Endothelial cell of umbilical vein (primary cell): Measurements from ENCODE around the gene RUSF1. TPM values are rescaled to one million over a fixed set of nuclear protein-coding genes. Genes with fewer than 3 reads are reported as not detected.

Source experiments
- BruUV-seq: library from RNA; stranded (reverse); fragments of 400-500 nt; replicated peaks from 2 replicates; lab custom pipeline; 2021; lab: Mats Ljungman, UMichigan
- CTCF ChIA-PET: fragments of 300-600, 350-600 bp; sonication (Branson Sonifier 250); formaldehyde crosslinking; loops from one replicate; lab custom pipeline; 2021; ENCODE audit warnings: antibody characterized with exemption, inconsistent platforms; lab: Charles Lee
- POLR2A ChIA-PET: fragments of 300-600, 350-600 bp; sonication (Branson Sonifier 250); formaldehyde crosslinking; loops from one replicate; lab custom pipeline; 2021; ENCODE audit warnings: antibody characterized with exemption, inconsistent platforms; lab: Charles Lee
- DNase-seq: peaks from one replicate; pipeline ENCODE4 v3.0.0-alpha.2; 2011; ENCODE audit warnings: low read depth, low spot score
- FAIRE-seq: peaks from 2 replicates; lab custom pipeline; 2011; peaks lifted over from hg19 to GRCh38; lab: Jason Lieb, UNC
- H2AFZ ChIP-seq: 2 replicates; pipeline ENCODE4 v1.6.0; 2012; ENCODE audit warnings: low read depth, low read length, control low read depth, inconsistent platforms
- H3K27ac ChIP-seq: 2 replicates; pipeline ENCODE4 v1.5.1; 2011; ENCODE audit warnings: low read depth, mild to moderate bottlenecking, control low read depth, low read length, moderate library complexity; ENCODE audit not compliant: insufficient read depth
- H3K27me3 ChIP-seq, 2 experiments: 2 replicates each; pipeline versions ENCODE4 v1.6.0 to v1.6.1; 2011; ENCODE audit warnings: low read length in 2 of 2, mixed read lengths in 1 of 2; ENCODE audit not compliant: control insufficient read depth in 2 of 2, insufficient read depth in 2 of 2
- H3K36me3 ChIP-seq, 2 experiments: 2 replicates in 1 of 2; 3 replicates in 1 of 2; pipeline ENCODE4 v1.5.1; 2011; ENCODE audit warnings: low read length in 2 of 2, mild to moderate bottlenecking in 1 of 2, moderate library complexity in 1 of 2; ENCODE audit not compliant: control insufficient read depth in 2 of 2, insufficient read depth in 2 of 2; ENCODE audit errors: extremely low read depth in 1 of 2
- H3K4me1 ChIP-seq: 3 replicates; pipeline ENCODE4 v1.5.1; 2011; ENCODE audit warnings: mild to moderate bottlenecking, low read length; ENCODE audit not compliant: control insufficient read depth, insufficient read depth; ENCODE audit errors: extremely low read depth
- H3K4me2 ChIP-seq: 2 replicates; pipeline ENCODE4 v1.6.1; 2011; ENCODE audit warnings: low read length, control low read depth, mixed read lengths; ENCODE audit not compliant: insufficient read depth
- H3K4me3 ChIP-seq, 3 experiments: fragments of 200-600 bp in 1 of 3; sonication (generic), shearing (Covaris generic) in 1 of 3; replicated peaks in 1 of 3; 2 replicates each; pipeline ENCODE4 v1.5.1; 2011 to 2016; ENCODE audit warnings: control low read depth in 3 of 3, low read length in 3 of 3, mild to moderate bottlenecking in 2 of 3, inconsistent platforms in 1 of 3, low read depth in 1 of 3, moderate library complexity in 1 of 3; ENCODE audit not compliant: insufficient read depth in 1 of 3
- H3K79me2 ChIP-seq: 2 replicates; pipeline ENCODE4 v1.6.0; 2012; ENCODE audit warnings: low read length, inconsistent platforms; ENCODE audit not compliant: control insufficient read depth, insufficient read depth
- H3K9ac ChIP-seq: replicated peaks from 2 replicates; pipeline ENCODE3; 2011; ENCODE audit warnings: low read length, control low read depth; ENCODE audit not compliant: insufficient read depth; ENCODE audit errors: extremely low read depth
- H3K9me1 ChIP-seq: replicated peaks from 3 replicates; pipeline ENCODE4 v1.6.0; 2011; ENCODE audit warnings: mild to moderate bottlenecking, low read length; ENCODE audit not compliant: control insufficient read depth, insufficient read depth; ENCODE audit errors: extremely low read depth
- H3K9me3 ChIP-seq: replicated peaks from 2 replicates; pipeline ENCODE4 v1.5.1; 2012; ENCODE audit warnings: low read length, inconsistent platforms; ENCODE audit not compliant: control insufficient read depth, insufficient read depth
- H4K20me1 ChIP-seq: replicated peaks from 2 replicates; pipeline ENCODE3; 2011; ENCODE audit warnings: mild to moderate bottlenecking, low read length; ENCODE audit not compliant: control insufficient read depth, insufficient read depth; ENCODE audit errors: extremely low read depth
- EZH2 ChIP-seq: IDR thresholded peaks from 2 replicates; pipeline ENCODE4 v1.6.1; 2012; ENCODE audit warnings: borderline replicate concordance, low read depth, mild to moderate bottlenecking, moderate library complexity, low read length, inconsistent platforms; ENCODE audit not compliant: severe bottlenecking
- FOS ChIP-seq: IDR thresholded peaks from 2 replicates; pipeline ENCODE4 v1.6.1; 2011; ENCODE audit warnings: mild to moderate bottlenecking, low read length, moderate library complexity, borderline replicate concordance; ENCODE audit not compliant: insufficient read depth
- GATA2 ChIP-seq: IDR thresholded peaks from 2 replicates; pipeline ENCODE4 v1.7.0; 2011; ENCODE audit warnings: low read depth, mild to moderate bottlenecking, moderate library complexity, mixed read lengths, low read length; ENCODE audit not compliant: insufficient read length, insufficient read depth
- JUN ChIP-seq: IDR thresholded peaks from 2 replicates; pipeline ENCODE4 v1.6.1; 2011; ENCODE audit warnings: borderline replicate concordance, low read depth; ENCODE audit not compliant: insufficient read length, insufficient read depth
- MYC ChIP-seq: IDR thresholded peaks from one replicate; pipeline ENCODE4 v1.6.1; 2011; ENCODE audit warnings: mild to moderate bottlenecking, low read depth, low read length
- POLR2A ChIP-seq: IDR thresholded peaks from 2 replicates; pipeline ENCODE4 v1.6.1; 2012; ENCODE audit warnings: low read depth, mild to moderate bottlenecking, control low read depth, low read length
- POLR2AphosphoS5 ChIP-seq: IDR thresholded peaks from 2 replicates; pipeline ENCODE4 v1.6.1; 2012; ENCODE audit warnings: low read depth, mild to moderate bottlenecking, control low read depth, low read length, moderate library complexity; ENCODE audit not compliant: insufficient read depth
- dilution Hi-C: fragments of 300-500 bp; cut with MboI; formaldehyde crosslinking; loops from one replicate; pipeline ENCODE4 v1.15.0; 2019; ENCODE audit warnings: low sequenced_read_pairs; ENCODE audit not compliant: extremely low pct_ligation_motif_present
- intact Hi-C: fragments of 100-400 bp; cut with micrococcal nuclease; formaldehyde crosslinking; loops from one replicate; pipeline ENCODE4 v1.10.0; 2022
- polyA plus RNA-seq, 4 experiments: library from polyadenylated mRNA; depleted of rRNA in 3 of 4; stranded (reverse) in 3 of 4; unstranded in 1 of 4; fragments of >200 nt; gene quantifications; 2 replicates each; pipeline versions ENCODE4 v1.2.1 to v1.2.3, GENCODE V29; 2011 to 2012; ENCODE audit warnings: missing spikeins in 1 of 4
- total RNA-seq: library from RNA; stranded (reverse); gene quantifications from 2 replicates; pipeline ENCODE4 v1.2.3, GENCODE V29; 2021
- TF ChIP-seq, protein P1 (sequence below), 2 donors: IDR thresholded peaks; 1 replicate in 1 of 2; 2 replicates in 1 of 2; pipeline ENCODE4 v1.5.1; 2011; ENCODE audit warnings: low read length in 2 of 2, mild to moderate bottlenecking in 2 of 2, moderate library complexity in 2 of 2, control low read depth in 1 of 2, inconsistent platforms in 1 of 2, low read depth in 1 of 2; ENCODE audit not compliant: insufficient read depth in 1 of 2; ENCODE audit errors: extremely low read depth in 1 of 2
- TF ChIP-seq, protein P2 (sequence below): IDR thresholded peaks from 2 replicates; pipeline ENCODE4 v1.6.1; 2011; ENCODE audit not compliant: insufficient read depth, insufficient read length

The RUSF1 gene
- total and polyA plus RNA-seq, 2 donors (not counting 3 experiments of a cell fraction or from before 2014, with no cell fraction given) = 36.4 to 40.3 TPM

DNA sequence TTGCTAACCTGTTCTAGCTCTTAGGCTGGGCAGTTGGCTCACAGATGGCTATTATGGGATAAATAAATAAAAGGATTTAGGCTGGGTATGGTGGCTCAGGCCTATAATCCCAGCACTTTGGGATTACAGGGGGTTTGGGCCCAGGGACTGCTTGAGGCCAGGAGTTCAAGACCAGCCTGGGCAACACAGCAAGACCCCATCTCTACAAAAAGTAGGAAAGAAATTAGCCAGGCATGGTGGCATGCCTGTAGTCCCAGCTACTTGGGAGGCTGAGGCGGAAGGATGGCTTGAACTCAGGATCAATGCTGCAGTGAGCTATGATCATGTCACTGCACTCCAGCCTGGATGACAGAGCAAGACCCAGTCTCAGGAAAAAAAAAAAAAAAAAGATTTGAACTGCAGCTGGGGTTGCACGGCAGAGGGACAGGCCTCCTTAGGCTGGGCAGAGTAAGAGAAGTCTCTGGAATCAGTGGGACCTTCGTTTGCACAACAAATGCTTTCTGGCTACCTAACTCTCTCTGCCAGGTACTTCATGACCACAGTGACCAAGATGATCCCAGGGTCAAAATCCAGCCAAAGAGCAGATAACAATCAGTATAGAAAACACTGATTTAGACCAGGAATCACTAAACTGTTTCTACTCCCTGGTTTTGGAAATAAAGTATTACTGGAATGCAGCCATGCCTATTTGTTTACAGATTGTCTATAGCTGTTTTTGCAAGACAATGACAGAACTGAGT lies 6.8 kb downstream of the RUSF1 start:
- Histone ChIP-seq H4K20me1 (no peaks in the 10 kb centered on the region), H3K9ac (no peak overlapping the region), H3K36me3 (peaks cover 2 to 7% of the 10 kb centered on the region in 2 experiments), H3K27ac (no peak overlapping the region), H3K79me2 (no peaks in the 10 kb centered on the region), H3K9me1 (no peaks in the 10 kb centered on the region), H3K4me1 (peaks cover 8% of the 10 kb centered on the region), H3K4me2 (no peak overlapping the region), H2AFZ (no peak overlapping the region), H3K27me3 (no peaks in the 10 kb centered on the region), H3K4me3 (no peak overlapping the region), H3K9me3 (no peaks in the 10 kb centered on the region)
- BruUV-seq = no TSS peak
- intact Hi-C loops (loop anchor here (10.0 kb wide), 1 partner anchor 363 kb away; no protein-coding TSS in a partner anchor), dilution Hi-C loops (no loop called here)
- POLR2A ChIA-PET = no interaction called here
- CTCF ChIA-PET = interaction anchor here (0.9 to 1.7 kb wide), 4 partner anchors 13 to 197 kb away, joined by 3 to 4 read pairs (median 3); no protein-coding TSS in a partner anchor
- TF ChIP-seq POLR2A (no peak), JUN (no peak), EZH2 (no peak), FOS (no peak), GATA2 (no peak), MYC (no peak), POLR2AphosphoS5 (no peak)
- TF ChIP-seq, protein P1, sequence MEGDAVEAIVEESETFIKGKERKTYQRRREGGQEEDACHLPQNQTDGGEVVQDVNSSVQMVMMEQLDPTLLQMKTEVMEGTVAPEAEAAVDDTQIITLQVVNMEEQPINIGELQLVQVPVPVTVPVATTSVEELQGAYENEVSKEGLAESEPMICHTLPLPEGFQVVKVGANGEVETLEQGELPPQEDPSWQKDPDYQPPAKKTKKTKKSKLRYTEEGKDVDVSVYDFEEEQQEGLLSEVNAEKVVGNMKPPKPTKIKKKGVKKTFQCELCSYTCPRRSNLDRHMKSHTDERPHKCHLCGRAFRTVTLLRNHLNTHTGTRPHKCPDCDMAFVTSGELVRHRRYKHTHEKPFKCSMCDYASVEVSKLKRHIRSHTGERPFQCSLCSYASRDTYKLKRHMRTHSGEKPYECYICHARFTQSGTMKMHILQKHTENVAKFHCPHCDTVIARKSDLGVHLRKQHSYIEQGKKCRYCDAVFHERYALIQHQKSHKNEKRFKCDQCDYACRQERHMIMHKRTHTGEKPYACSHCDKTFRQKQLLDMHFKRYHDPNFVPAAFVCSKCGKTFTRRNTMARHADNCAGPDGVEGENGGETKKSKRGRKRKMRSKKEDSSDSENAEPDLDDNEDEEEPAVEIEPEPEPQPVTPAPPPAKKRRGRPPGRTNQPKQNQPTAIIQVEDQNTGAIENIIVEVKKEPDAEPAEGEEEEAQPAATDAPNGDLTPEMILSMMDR (IDR thresholded peaks at IDR 0.05; ENCODE audit: extremely low read depth in 1 of 2, insufficient read depth in 1 of 2, low read depth in 1 of 2, low read length in 2 of 2) = no peak
- TF ChIP-seq, protein P2, sequence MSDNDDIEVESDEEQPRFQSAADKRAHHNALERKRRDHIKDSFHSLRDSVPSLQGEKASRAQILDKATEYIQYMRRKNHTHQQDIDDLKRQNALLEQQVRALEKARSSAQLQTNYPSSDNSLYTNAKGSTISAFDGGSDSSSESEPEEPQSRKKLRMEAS = no peak
- DNase-seq (no peak), FAIRE-seq (no peak)
